AML-193 (cell line): ENCODE results near the gene C1orf105.
"Not testable (repeated sequence)": the region's sequence is repeated elsewhere in the genome, so short reads cannot be mapped to it uniquely, and the experiment has no call there.

Experiments
- DNase-seq, 2 experiments: peaks; one replicate each; lab custom pipeline; 2025; lab: John Stamatoyannopoulos, UW

Gene C1orf105

GRCh38 chr1:172420385-172420784 is at the start of gene C1orf105:
C1orf105 (plus strand) TSS chr1:172420685; CDS start chr1:172420886, 201 bp downstream.
- DNase-seq = no peak

- not testable (repeated sequence) for DNase-seq
Observed at GRCh38 chr1:172371646-172372045, 48.8 kb upstream of the C1orf105 start.

GRCh38 chr1:172373864-172374263 is 46.6 kb upstream of the C1orf105 start:
- no peak for DNase-seq

- DNase-seq = no peak
Observed at GRCh38 chr1:172375211-172375631, 45.3 kb upstream of the C1orf105 start.

- DNase-seq = no peak
Observed at GRCh38 chr1:172376431-172376830, 44.1 kb upstream of the C1orf105 start.

GRCh38 chr1:172377565-172377964 is 42.9 kb upstream of the C1orf105 start:
- DNase-seq = no peak

- DNase-seq = no peak
Observed at GRCh38 chr1:172378109-172378760, 42.2 kb upstream of the C1orf105 start.

- peak in 1 of 2 experiments; percentile 8 for DNase-seq
Observed at GRCh38 chr1:172380441-172381244, 39.8 kb upstream of the C1orf105 start.

GRCh38 chr1:172381946-172382345 is 38.5 kb upstream of the C1orf105 start:
- no peak for DNase-seq

GRCh38 chr1:172382406-172382805 is 38.1 kb upstream of the C1orf105 start:
- no peak for DNase-seq

- no peak for DNase-seq
Observed at GRCh38 chr1:172382990-172383389, 37.5 kb upstream of the C1orf105 start.

- DNase-seq = no peak
Observed at GRCh38 chr1:172383536-172383935, 36.9 kb upstream of the C1orf105 start.

GRCh38 chr1:172384656-172385055 is 35.8 kb upstream of the C1orf105 start:
- DNase-seq = no peak

- DNase-seq = no peak
Observed at GRCh38 chr1:172386046-172386445, 34.4 kb upstream of the C1orf105 start.

- DNase-seq = no peak
Observed at GRCh38 chr1:172388490-172388889, 32.0 kb upstream of the C1orf105 start.

- no peak for DNase-seq
Observed at GRCh38 chr1:172390301-172390682, 30.2 kb upstream of the C1orf105 start.

- no peak for DNase-seq
Observed at GRCh38 chr1:172390683-172391551, 29.6 kb upstream of the C1orf105 start.

GRCh38 chr1:172391976-172392375 is 28.5 kb upstream of the C1orf105 start:
- no peak for DNase-seq

GRCh38 chr1:172393354-172393753 is 27.1 kb upstream of the C1orf105 start:
- no peak for DNase-seq

- DNase-seq = no peak
Observed at GRCh38 chr1:172394141-172394751, 26.2 kb upstream of the C1orf105 start.

- DNase-seq = no peak
Observed at GRCh38 chr1:172394811-172395210, 25.7 kb upstream of the C1orf105 start.

- no peak for DNase-seq
Observed at GRCh38 chr1:172395576-172395975, 24.9 kb upstream of the C1orf105 start.
